NOMO-1 (cell line): Measurements from ENCODE around the gene FNDC3A.
A peak's percentile ranks its signal among the peaks of the same experiment; 100 is the strongest.
"Not testable (repeated sequence)": the region's sequence is repeated elsewhere in the genome, so short reads cannot be mapped to it uniquely, and the experiment has no call there.

ENCODE experiments used
- DNase-seq, 2 experiments: peaks; one replicate each; lab custom pipeline; 2025; ENCODE audit not compliant: unreplicated experiment in 2 of 2; lab: John Stamatoyannopoulos, UW

Gene FNDC3A

GRCh38 chr13:49071341-49071937, 95.7 kb downstream of the FNDC3A start:
- DNase-seq: no peak

GRCh38 chr13:49082653-49083536, 107.2 kb downstream of the FNDC3A start:
- DNase-seq: no peak

- DNase-seq: no peak
These were observed 109.2 kb downstream of the FNDC3A start for GRCh38 chr13:49084961-49085360.

GRCh38 chr13:49086722-49087121, 111.0 kb downstream of the FNDC3A start:
- DNase-seq: peak in 1 of 2 experiments; percentile 48

GRCh38 chr13:49093376-49093775, 117.7 kb downstream of the FNDC3A start:
- DNase-seq: no peak

- DNase-seq: no peak
These were observed 121.7 kb downstream of the FNDC3A start for GRCh38 chr13:49097374-49097773.

- DNase-seq: no peak
These were observed 122.5 kb downstream of the FNDC3A start for GRCh38 chr13:49098198-49098597.

- DNase-seq: peak; percentile 21 to 53
These were observed 123.2 kb downstream of the FNDC3A start for GRCh38 chr13:49098771-49099512.

GRCh38 chr13:49099513-49099877, 123.8 kb downstream of the FNDC3A start:
- no peak for DNase-seq

- no peak for DNase-seq
These were observed 125.2 kb downstream of the FNDC3A start for GRCh38 chr13:49100637-49101570.

GRCh38 chr13:49108196-49108595, 132.5 kb downstream of the FNDC3A start:
- peak in 1 of 2 experiments; percentile 22 for DNase-seq

GRCh38 chr13:49110122-49110912, 134.6 kb downstream of the FNDC3A start:
- peak; percentile 81 to 87 for DNase-seq

- DNase-seq: peak in 1 of 2 experiments; percentile 27
These were observed 135.1 kb downstream of the FNDC3A start for GRCh38 chr13:49110913-49111170.

GRCh38 chr13:49112782-49113525, 137.2 kb downstream of the FNDC3A start:
- peak in 1 of 2 experiments; percentile 17 for DNase-seq

- DNase-seq: peak; percentile 42 to 64
These were observed 138.0 kb downstream of the FNDC3A start for GRCh38 chr13:49113526-49114286.

GRCh38 chr13:49116873-49117272, 141.2 kb downstream of the FNDC3A start:
- DNase-seq: no peak

- DNase-seq: not testable (repeated sequence)
These were observed 142.7 kb downstream of the FNDC3A start for GRCh38 chr13:49118455-49118854.

- no peak for DNase-seq
These were observed 149.1 kb downstream of the FNDC3A start for GRCh38 chr13:49124693-49125304.
